OCI-LY7 (cell line): ENCODE results near the gene LSMEM2. TPM values are rescaled to one million over a fixed set of nuclear protein-coding genes. Genes with fewer than 3 reads are reported as not detected.
"Not testable (repeated sequence)": the region's sequence is repeated elsewhere in the genome, so short reads cannot be mapped to it uniquely, and the experiment has no call there.

ENCODE experiments used
- BruUV-seq: library from RNA; stranded (reverse); fragments of 400-500 nt; replicated peaks from 2 replicates; lab custom pipeline; 2021; lab: Mats Ljungman, UMichigan
- CTCF ChIA-PET: fragments of 300-600 bp; sonication (Branson Sonifier 250); formaldehyde crosslinking; loops from one replicate; lab custom pipeline; 2022; ENCODE audit warnings: antibody characterized with exemption; ENCODE audit not compliant: unreplicated experiment; lab: Charles Lee
- POLR2A ChIA-PET: fragments of 300-600 bp; sonication (Branson Sonifier 250); formaldehyde crosslinking; loops from one replicate; lab custom pipeline; 2022; ENCODE audit warnings: antibody characterized with exemption; lab: Charles Lee
- DNase-seq: peaks from one replicate; pipeline ENCODE4 v3.0.0-alpha.2; 2015; ENCODE audit warnings: low spot score
- H2AFZ ChIP-seq: fragments of 200-600 bp; sonication (generic), shearing (Covaris generic); 2 replicates; pipeline ENCODE4 v1.6.1; 2014; ENCODE audit warnings: mild to moderate bottlenecking, antibody characterized with exemption, low read length, moderate library complexity
- H3K27ac ChIP-seq: fragments of 200-600 bp; sonication (generic); 2 replicates; pipeline ENCODE4 v1.5.1; 2014; ENCODE audit warnings: mixed run types, low read depth, mild to moderate bottlenecking, moderate library complexity, low read length, inconsistent platforms; ENCODE audit not compliant: poor library complexity, severe bottlenecking
- H3K36me3 ChIP-seq: fragments of 200-600 bp; sonication (generic); 2 replicates; pipeline ENCODE4 v1.6.1; 2014; ENCODE audit warnings: mild to moderate bottlenecking, antibody characterized with exemption, low read length, moderate library complexity, mixed read lengths; ENCODE audit not compliant: insufficient read depth
- H3K4me1 ChIP-seq: fragments of 200-600 bp; sonication (generic); 2 replicates; pipeline ENCODE4 v1.5.1; 2014; ENCODE audit warnings: mild to moderate bottlenecking, low read length; ENCODE audit not compliant: insufficient read depth, poor library complexity, severe bottlenecking
- H3K4me2 ChIP-seq: fragments of 200-600 bp; sonication (generic); 2 replicates; pipeline ENCODE4 v1.6.1; 2014; ENCODE audit warnings: mild to moderate bottlenecking, low read length
- H3K4me3 ChIP-seq: fragments of 200-600 bp; sonication (generic); 2 replicates; pipeline ENCODE4 v1.5.1; 2014; ENCODE audit warnings: mild to moderate bottlenecking, low read depth, low read length; ENCODE audit not compliant: poor library complexity, severe bottlenecking
- H3K79me2 ChIP-seq: fragments of 200-600 bp; sonication (generic); 2 replicates; pipeline ENCODE4 v1.6.1; 2016; ENCODE audit warnings: low read depth, mild to moderate bottlenecking, low read length, moderate library complexity, mixed read lengths; ENCODE audit not compliant: insufficient read depth
- H3K9me2 ChIP-seq: fragments of 200-600 bp; sonication (generic); 2 replicates; pipeline ENCODE4 v1.6.1; 2016; ENCODE audit warnings: mild to moderate bottlenecking, low read length, mixed read lengths; ENCODE audit not compliant: insufficient read depth
- H3K9me3 ChIP-seq: fragments of 200-600 bp; sonication (generic); 2 replicates; pipeline ENCODE4 v1.6.1; 2014; ENCODE audit warnings: mild to moderate bottlenecking, mixed run types, low read length, mixed read lengths
- H4K20me1 ChIP-seq: fragments of 200-600 bp; sonication (generic); 2 replicates; pipeline ENCODE4 v1.6.1; 2014; ENCODE audit warnings: mild to moderate bottlenecking, antibody characterized with exemption, low read length, moderate library complexity, mixed read lengths; ENCODE audit not compliant: insufficient read depth
- EZH2phosphoT487 ChIP-seq: fragments of 200-600 bp; sonication (generic); IDR thresholded peaks from 2 replicates; pipeline ENCODE4 v1.6.1; 2018; ENCODE audit warnings: low read depth, borderline replicate concordance, mild to moderate bottlenecking, mixed run types, antibody characterized with exemption, low read length, moderate library complexity, mixed read lengths
- intact Hi-C: fragments of 100-400 bp; cut with micrococcal nuclease; formaldehyde crosslinking; loops from one replicate; pipeline ENCODE4 v1.10.0; 2022; ENCODE audit not compliant: unreplicated experiment
- total RNA-seq, 2 experiments: library from RNA; depleted of rRNA in 1 of 2; stranded (reverse); fragments of >200 nt in 1 of 2; shearing (Covaris generic) in 1 of 2; gene quantifications; 2 replicates each; pipeline ENCODE4 v1.2.3, GENCODE V29; 2014 to 2022
- TF ChIP-seq, protein P1 (sequence below): fragments of 200-600 bp; sonication (generic); conservative IDR thresholded peaks from 2 replicates; pipeline ENCODE4 v1.5.1; 2014; ENCODE audit warnings: mild to moderate bottlenecking, antibody characterized with exemption, low read length, moderate library complexity, mixed read lengths

The LSMEM2 gene
- total RNA-seq, 2 experiments from 2014 or later, result not detected

DNA sequence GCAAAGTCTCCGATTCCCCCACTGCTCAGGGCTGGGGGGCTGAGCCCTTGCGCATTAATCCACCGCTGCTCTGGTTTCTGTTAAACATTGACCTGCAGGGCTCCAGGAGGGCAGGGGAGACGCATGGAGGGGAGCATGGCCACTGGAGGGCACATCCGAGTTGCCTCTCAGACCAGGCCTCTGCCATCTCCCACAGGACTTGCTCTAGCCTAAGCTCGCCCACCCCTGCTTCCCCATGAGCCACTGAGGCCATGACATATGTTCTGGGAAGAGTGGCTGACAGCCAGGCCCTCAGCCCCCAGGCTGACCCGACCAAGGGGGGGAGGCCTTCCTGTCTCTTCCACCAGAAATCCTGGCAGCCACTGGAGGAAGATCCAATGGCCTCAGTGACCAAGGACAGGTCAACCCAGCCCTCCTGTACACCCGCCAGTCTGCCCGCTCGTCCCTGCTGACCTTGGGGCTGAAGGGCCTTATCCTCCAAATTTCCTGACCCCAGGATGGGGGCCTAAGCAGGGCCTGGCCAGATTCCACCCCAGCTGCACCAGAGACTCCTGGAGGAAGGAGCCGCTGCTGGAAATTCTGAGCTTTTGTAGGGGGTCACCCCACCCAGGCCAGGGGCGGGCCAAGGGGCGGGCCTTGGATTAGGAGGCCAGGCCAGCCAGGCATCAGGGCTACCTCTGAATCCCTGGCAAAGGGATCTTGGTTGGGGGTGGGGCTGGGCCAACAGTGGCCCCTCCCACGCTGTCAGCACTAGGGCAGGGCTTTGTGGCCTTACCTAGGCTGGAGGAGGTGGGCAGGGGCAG lies 24.3 kb downstream of the LSMEM2 start, which contains the start of gene HYAL1:
Gene HYAL1, minus strand, starts transcription at position 562 of the 803 bp plus-strand sequence. CDS start 618 bp downstream, outside the sequence.
- H3K79me2 ChIP-seq, result no peaks in the 10 kb centered on the region
- DNase-seq, result no peak
- TF ChIP-seq, protein P1, sequence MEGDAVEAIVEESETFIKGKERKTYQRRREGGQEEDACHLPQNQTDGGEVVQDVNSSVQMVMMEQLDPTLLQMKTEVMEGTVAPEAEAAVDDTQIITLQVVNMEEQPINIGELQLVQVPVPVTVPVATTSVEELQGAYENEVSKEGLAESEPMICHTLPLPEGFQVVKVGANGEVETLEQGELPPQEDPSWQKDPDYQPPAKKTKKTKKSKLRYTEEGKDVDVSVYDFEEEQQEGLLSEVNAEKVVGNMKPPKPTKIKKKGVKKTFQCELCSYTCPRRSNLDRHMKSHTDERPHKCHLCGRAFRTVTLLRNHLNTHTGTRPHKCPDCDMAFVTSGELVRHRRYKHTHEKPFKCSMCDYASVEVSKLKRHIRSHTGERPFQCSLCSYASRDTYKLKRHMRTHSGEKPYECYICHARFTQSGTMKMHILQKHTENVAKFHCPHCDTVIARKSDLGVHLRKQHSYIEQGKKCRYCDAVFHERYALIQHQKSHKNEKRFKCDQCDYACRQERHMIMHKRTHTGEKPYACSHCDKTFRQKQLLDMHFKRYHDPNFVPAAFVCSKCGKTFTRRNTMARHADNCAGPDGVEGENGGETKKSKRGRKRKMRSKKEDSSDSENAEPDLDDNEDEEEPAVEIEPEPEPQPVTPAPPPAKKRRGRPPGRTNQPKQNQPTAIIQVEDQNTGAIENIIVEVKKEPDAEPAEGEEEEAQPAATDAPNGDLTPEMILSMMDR, result no peak
- no peak for TF ChIP-seq EZH2phosphoT487
- intact Hi-C loops, result no loop called here
- H3K4me2 ChIP-seq, result no peak within 1 kb of the TSS
- no peak within 1 kb of the TSS for H2AFZ ChIP-seq
- BruUV-seq, result no TSS peak
- no peaks in the 10 kb centered on the region for H3K9me2 ChIP-seq
- peaks cover 14% of the 10 kb centered on the region for H3K4me1 ChIP-seq
- no peak within 1 kb of the TSS for H3K4me3 ChIP-seq
- ChIA-PET POLR2A (no interaction called here), CTCF (no interaction called here)
- no peaks in the 10 kb centered on the region for H4K20me1 ChIP-seq
- H3K27ac ChIP-seq, result no peak within 1 kb of the TSS
- H3K36me3 ChIP-seq, result no peaks in the 10 kb centered on the region
- 0 out of 2 replicates have a peak, but pooled peaks cover 5% of the 10 kb centered on the region for H3K9me3 ChIP-seq

DNA sequence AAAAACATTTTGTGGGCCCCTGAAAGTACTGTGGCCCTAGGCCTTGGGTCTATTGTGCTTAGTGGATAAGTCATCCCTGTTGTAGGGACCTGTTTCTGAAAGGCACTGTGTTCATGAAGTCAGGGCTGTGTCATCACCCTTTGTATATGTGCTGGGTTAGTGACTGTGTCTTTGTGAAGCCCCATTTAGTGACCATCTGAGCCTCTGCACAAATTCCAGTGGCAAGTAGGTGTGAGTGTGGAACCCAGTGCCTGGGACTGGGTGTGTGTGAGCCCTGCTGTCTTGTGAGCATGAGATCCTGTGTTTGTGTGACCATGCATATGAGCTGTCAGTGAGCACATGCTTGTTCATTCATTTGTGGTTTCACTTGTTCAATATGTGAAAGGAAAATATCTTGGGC lies 25.7 kb downstream of the LSMEM2 start:
- Histone ChIP-seq H4K20me1 (no peaks in the 10 kb centered on the region), H3K79me2 (no peaks in the 10 kb centered on the region), H3K4me1 (peaks cover 10% of the 10 kb centered on the region), H2AFZ (no peak overlapping the region), H3K4me2 (no peak overlapping the region), H3K27ac (no peak overlapping the region), H3K36me3 (no peaks in the 10 kb centered on the region), H3K4me3 (no peak overlapping the region), H3K9me3 (peaks cover 11% of the 10 kb centered on the region; the same call in 1 of the 2 replicates), H3K9me2 (no peaks in the 10 kb centered on the region)
- no peak for DNase-seq
- ChIA-PET CTCF (no interaction called here), POLR2A (no interaction called here)
- no peak for TF ChIP-seq EZH2phosphoT487
- TF ChIP-seq, protein P1, result no peak
- BruUV-seq, result no TSS peak
- intact Hi-C loops, result no loop called here

DNA sequence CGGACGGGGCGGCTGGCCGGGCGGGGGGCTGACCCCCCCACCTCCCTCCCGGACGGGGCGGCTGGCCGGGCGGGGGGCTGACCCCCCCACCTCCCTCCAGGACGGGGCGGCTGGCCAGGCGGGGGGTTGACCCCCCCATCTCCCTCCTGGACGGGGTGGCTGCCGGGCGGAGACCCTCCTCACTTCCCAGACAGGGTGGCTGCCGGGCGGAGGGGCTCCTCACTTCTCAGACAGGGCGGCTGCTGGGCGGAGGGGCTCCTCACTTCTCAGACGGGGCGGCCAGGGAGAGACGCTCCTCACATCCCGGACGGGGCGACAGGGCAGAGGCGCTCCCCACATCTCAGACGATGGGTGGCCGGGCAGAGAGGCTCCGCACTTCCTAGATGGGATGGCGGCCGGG lies 33.2 kb downstream of the LSMEM2 start:
- CTCF ChIA-PET, H3K9me3 ChIP-seq, H3K9me2 ChIP-seq, POLR2A ChIA-PET, BruUV-seq, H3K79me2 ChIP-seq, H3K4me1 ChIP-seq, intact Hi-C loops, DNase-seq, H3K4me3 ChIP-seq, H4K20me1 ChIP-seq, H3K4me2 ChIP-seq, H3K27ac ChIP-seq, H2AFZ ChIP-seq, H3K36me3 ChIP-seq: not testable (repeated sequence)
